AG04450 (cell line): ENCODE measurements around the gene UBE2L5. TPM values are rescaled to one million over a fixed set of nuclear protein-coding genes. Genes with fewer than 3 reads are reported as not detected.

Experiments
- CTCF ChIA-PET: fragments of 300-600, 350-600 bp; formaldehyde crosslinking; extraction: SDS; loops from one replicate; lab custom pipeline; 2022; ENCODE audit warnings: antibody characterized with exemption, inconsistent platforms; lab: Charles Lee
- POLR2A ChIA-PET: fragments of 350-600 bp; formaldehyde crosslinking; extraction: SDS; loops from one replicate; lab custom pipeline; 2021; ENCODE audit warnings: antibody characterized with exemption, inconsistent platforms; lab: Yijun Ruan, JAX
- DNase-seq: peaks from one replicate; pipeline ENCODE4 v3.0.0-alpha.2; 2011; ENCODE audit warnings: low read depth, low spot score
- H3K27ac ChIP-seq: one replicate; pipeline ENCODE4 v1.5.1; 2012; ENCODE audit warnings: low read depth, low read length, control low read depth
- H3K27me3 ChIP-seq: one replicate; pipeline ENCODE4 v1.6.0; 2012; ENCODE audit warnings: low read length; ENCODE audit not compliant: control insufficient read depth, insufficient read depth
- H3K4me3 ChIP-seq: 2 replicates; pipeline ENCODE4 v1.5.1; 2011; ENCODE audit warnings: mild to moderate bottlenecking, low read depth, low read length, control low read depth
- H3K9me3 ChIP-seq: 2 replicates; pipeline ENCODE4 v1.5.1; 2012; ENCODE audit warnings: low read length; ENCODE audit not compliant: control insufficient read depth, insufficient read depth
- polyA plus RNA-seq: library from polyadenylated mRNA; depleted of rRNA; stranded (reverse); fragments of >200 nt; gene quantifications from 2 replicates; pipeline ENCODE4 v1.2.3, GENCODE V29; 2011
- TF ChIP-seq, protein P1 (sequence below): IDR thresholded peaks from 2 replicates; pipeline ENCODE4 v1.5.1; 2011; ENCODE audit warnings: low read depth, low read length, control low read depth, inconsistent platforms

Gene UBE2L5
- polyA plus RNA-seq, 1 experiment = 0.81 TPM

DNA sequence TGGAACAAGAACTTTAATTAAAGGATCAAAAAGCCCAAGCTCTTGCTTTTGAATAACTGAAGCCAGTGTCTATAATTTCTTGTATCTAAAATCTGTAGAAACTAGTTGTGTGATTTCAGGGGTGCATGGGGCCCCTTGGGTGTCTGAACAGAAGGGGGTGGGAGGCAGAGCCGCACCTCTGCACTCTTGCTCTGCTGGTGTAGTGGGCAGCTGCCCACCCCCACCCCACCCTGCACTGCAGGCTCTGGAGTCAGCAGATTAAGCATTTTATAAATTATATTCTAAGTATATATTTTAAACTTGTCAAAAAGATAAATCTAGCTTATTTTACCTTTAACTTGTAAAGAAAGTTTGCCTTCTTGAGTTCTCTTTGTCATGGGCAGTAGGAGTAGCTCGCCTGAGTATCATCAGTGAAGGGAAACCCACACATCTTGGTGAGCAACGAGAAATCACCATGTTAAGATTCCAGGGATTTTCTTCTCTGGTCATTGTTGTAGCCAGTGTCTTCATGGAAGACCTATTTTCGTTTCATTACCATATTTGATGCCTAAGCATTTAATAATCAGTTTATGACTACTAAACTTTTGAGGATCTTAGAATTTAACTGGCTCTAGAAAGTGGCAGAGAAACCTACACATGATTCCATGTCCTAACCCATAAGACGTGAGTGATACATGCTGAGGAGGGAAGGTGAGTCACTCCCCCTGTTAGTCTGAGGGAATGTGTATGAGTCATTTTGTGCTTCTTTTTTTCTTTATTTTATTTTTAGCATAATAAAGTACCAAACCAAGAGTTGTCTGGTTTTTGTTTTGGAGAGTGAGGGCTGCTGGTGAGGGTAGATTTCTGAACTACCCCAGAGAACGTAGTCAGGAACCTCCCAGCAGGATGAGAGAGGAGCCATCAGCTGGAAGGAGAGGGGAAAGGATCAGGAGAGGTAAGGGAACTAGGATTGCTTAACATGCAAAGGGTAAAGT lies 7.7 kb downstream of the UBE2L5 start:
- Histone ChIP-seq H3K9me3 (no peaks in the 10 kb centered on the region), H3K27ac (peak overlapping the region; percentile 73), H3K4me3 (no peak overlapping the region), H3K27me3 (no peaks in the 10 kb centered on the region)
- peak; percentile 65 for DNase-seq
- CTCF ChIA-PET = interaction anchor here (0.8 to 1.4 kb wide), 5 partner anchors 13 to 614 kb away, joined by 3 to 4 read pairs (median 4); no protein-coding TSS in a partner anchor
- POLR2A ChIA-PET = interaction anchor here (0.6 to 1.2 kb wide), 3 partner anchors 16 to 318 kb away, joined by 3 to 6 read pairs (median 3); no protein-coding TSS in a partner anchor
- TF ChIP-seq, protein P1, sequence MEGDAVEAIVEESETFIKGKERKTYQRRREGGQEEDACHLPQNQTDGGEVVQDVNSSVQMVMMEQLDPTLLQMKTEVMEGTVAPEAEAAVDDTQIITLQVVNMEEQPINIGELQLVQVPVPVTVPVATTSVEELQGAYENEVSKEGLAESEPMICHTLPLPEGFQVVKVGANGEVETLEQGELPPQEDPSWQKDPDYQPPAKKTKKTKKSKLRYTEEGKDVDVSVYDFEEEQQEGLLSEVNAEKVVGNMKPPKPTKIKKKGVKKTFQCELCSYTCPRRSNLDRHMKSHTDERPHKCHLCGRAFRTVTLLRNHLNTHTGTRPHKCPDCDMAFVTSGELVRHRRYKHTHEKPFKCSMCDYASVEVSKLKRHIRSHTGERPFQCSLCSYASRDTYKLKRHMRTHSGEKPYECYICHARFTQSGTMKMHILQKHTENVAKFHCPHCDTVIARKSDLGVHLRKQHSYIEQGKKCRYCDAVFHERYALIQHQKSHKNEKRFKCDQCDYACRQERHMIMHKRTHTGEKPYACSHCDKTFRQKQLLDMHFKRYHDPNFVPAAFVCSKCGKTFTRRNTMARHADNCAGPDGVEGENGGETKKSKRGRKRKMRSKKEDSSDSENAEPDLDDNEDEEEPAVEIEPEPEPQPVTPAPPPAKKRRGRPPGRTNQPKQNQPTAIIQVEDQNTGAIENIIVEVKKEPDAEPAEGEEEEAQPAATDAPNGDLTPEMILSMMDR = no peak

DNA sequence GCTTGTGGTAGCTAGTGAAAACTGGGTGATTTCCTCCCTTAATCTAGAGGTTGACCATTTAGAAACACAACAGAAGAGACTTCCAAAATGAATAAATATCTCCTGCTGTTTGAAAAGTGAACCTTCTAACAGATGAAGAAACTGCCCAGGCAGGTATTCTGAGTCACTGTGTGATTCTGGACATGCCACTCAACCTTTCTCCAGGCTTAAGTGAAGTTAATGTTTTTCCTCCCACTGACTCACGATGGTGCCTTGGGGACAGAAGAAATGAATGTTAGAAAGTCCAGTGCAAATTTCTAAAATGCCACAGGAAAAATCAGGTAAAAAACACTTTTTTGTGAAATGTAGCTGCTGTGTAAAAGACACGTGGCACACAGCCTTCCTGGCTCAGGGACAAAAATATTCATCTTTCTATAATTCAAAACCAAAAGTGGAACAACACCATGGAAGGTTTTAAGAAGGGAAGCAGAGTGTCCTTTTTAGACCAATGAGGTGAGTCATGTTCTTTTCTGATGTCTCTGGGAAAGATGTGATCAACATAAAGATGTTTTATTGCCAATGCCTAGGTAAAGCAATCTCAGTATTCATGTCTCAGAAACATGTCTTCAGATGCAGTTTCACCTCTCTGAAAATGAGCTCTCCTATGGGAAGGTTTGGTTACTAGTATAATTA lies 9.1 kb downstream of the UBE2L5 start:
- Histone ChIP-seq H3K4me3 (no peak overlapping the region), H3K9me3 (no peaks in the 10 kb centered on the region), H3K27me3 (no peaks in the 10 kb centered on the region), H3K27ac (no peak overlapping the region)
- no peak for DNase-seq
- POLR2A ChIA-PET = interaction anchor here (1.2 kb wide), 1 partner anchor 14 kb away, joined by 3 read pairs; no protein-coding TSS in a partner anchor
- TF ChIP-seq, protein P1 = no peak
- CTCF ChIA-PET = interaction anchor here (0.6 kb wide), 1 partner anchor 659 kb away, joined by 4 read pairs; no protein-coding TSS in a partner anchor

DNA sequence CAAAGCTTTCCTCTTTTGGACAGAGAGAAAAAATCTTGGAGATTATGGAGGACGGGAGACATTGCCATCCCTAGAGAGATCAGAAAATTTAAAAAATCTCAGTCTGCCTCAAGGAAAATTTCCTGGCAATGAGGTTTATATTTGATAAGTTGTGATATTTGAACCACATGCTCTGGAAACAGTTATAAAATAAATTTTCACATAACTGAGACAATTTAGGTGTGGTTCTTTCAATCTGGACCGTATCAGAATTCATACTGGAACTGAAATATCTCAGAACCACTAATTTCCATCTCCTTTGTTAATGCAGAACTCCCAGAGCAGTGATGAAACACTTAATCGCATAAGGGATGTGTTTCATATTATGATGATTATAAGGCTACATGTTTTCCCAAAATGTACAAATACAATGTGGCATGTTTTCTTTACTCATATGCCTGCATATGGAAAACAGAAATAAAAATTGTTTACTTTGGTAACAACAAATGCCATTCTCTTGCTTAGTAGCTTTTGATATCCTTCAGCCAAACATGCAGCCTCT lies 13.7 kb downstream of the UBE2L5 start:
- no peak for DNase-seq
- ChIA-PET CTCF (interaction anchor here (1.3 kb wide), 1 partner anchor 303 kb away, joined by 8 read pairs; no protein-coding TSS in a partner anchor), POLR2A (no interaction called here)
- TF ChIP-seq, protein P1 = no peak
- Histone ChIP-seq H3K27me3 (no peaks in the 10 kb centered on the region), H3K27ac (no peak overlapping the region), H3K4me3 (no peak overlapping the region), H3K9me3 (no peaks in the 10 kb centered on the region)

DNA sequence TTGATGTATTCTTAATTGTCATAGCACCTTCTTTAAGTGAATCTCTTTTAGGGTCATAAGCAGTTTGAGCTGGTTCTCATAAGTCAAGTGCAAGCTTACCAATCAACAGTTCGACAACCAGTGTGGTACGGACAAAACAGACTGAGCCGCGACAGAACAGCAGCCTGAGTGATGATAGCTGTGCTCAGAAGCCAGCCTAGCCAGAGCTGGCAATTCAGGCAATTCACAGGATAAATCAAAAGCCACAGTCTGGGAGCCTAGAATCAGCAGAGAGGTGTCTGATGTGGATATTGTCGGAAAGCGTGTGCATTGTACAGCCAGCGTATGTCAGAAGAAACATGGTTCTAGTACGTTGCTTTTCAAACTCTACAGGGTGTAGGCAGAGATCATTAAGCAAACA lies 14.9 kb downstream of the UBE2L5 start:
- Histone ChIP-seq H3K9me3 (no peaks in the 10 kb centered on the region), H3K27me3 (no peaks in the 10 kb centered on the region), H3K27ac (no peak overlapping the region), H3K4me3 (no peak overlapping the region)
- no peak for DNase-seq
- TF ChIP-seq, protein P1 = no peak
- ChIA-PET POLR2A (no interaction called here), CTCF (interaction anchor here (1.3 kb wide), 1 partner anchor 305 kb away, joined by 8 read pairs; no protein-coding TSS in a partner anchor)
